ENCODE data around the gene GRK4. TPM values are rescaled to one million over a fixed set of nuclear protein-coding genes. Genes with fewer than 3 reads are reported as not detected.
A peak's percentile ranks its signal among the peaks of the same experiment; 100 is the strongest.

GRK4 gene
- total and polyA plus RNA-seq, 10 of the 15 experiments (the other 5 are each of a cell fraction or from before 2014, with no cell fraction given), result 1.1 to 4.0 (median 2.5) TPM

- H3K9ac ChIP-seq (ENCODE audit: control insufficient read depth, insufficient read depth, low read length), result no peak overlapping the region
- DNase-seq (ENCODE audit: low read depth, low spot score), result no peak
- no peaks in the 10 kb centered on the region for H3K9me3 ChIP-seq (replicated peaks; ENCODE audit: control insufficient read depth, insufficient read depth, low read length)
- intact Hi-C loops (cut with micrococcal nuclease; ENCODE audit: unreplicated experiment) (no loop called here), in situ Hi-C loops (cut with MboI) (no loop called here)
- no peaks in the 10 kb centered on the region for H3K79me2 ChIP-seq (ENCODE audit: control insufficient read depth, insufficient read depth, low read length)
- H3K4me2 ChIP-seq (ENCODE audit: control insufficient read depth, insufficient read depth), result no peak overlapping the region
- H4K20me1 ChIP-seq (ENCODE audit: control insufficient read depth, insufficient read depth), result no peaks in the 10 kb centered on the region
- H3K4me1 ChIP-seq (ENCODE audit: control insufficient read depth, insufficient read depth, low read length), result peaks cover 48% of the 10 kb centered on the region
- no TSS peak for BruUV-seq (replicated peaks)
- no peaks in the 10 kb centered on the region for H3K27me3 ChIP-seq (replicated peaks in 1 of 2; ENCODE audit: control insufficient read depth in 2 of 2, insufficient read depth in 2 of 2, low read length in 1 of 2)
- RAD21 ChIA-PET (ENCODE audit: unreplicated experiment), result no interaction called here
- H3K27ac ChIP-seq (ENCODE audit: control insufficient read depth, insufficient read depth), result no peak overlapping the region
- POLR2A ChIA-PET, result no interaction called here
- H2AFZ ChIP-seq (ENCODE audit: control insufficient read depth, low read depth, low read length), result no peak overlapping the region
- 71% methylated on average over 4 of the region's 4 CpGs for WGBS (ENCODE audit: insufficient coverage, insufficient replicate concordance, low lambda C conversion rate, missing lambda C conversion rate)
- no peak overlapping the region for H3K4me3 ChIP-seq
- ATAC-seq, result no peak
- no peaks in the 10 kb centered on the region for H3K36me3 ChIP-seq (ENCODE audit: control insufficient read depth in 2 of 2, insufficient read depth in 2 of 2, low read length in 1 of 2)
- FAIRE-seq, result no peak
- CTCF ChIA-PET, result interaction anchor here (0.7 kb wide), 1 partner anchor 17 kb away, joined by 3 read pairs; no protein-coding TSS in a partner anchor
- SMC1A ChIA-PET (ENCODE audit: uncharacterized antibody, unreplicated experiment), result interaction anchor here (0.6 to 1.2 kb wide), 2 partner anchors 10 to 68 kb away, joined by 3 to 5 read pairs; no protein-coding TSS in a partner anchor
- TF ChIP-seq SMAD1 (IDR thresholded peaks at IDR 0.05; ENCODE audit: low read depth, partially characterized antibody) (no peak), CHD2 (IDR thresholded peaks at IDR 0.05; ENCODE audit: borderline replicate concordance, low read depth, low read length) (no peak), RBBP5 (conservative IDR thresholded peaks at IDR 0.05) (no peak), PKNOX1 (IDR thresholded peaks at IDR 0.05) (no peak), ZNF217 (IDR thresholded peaks at IDR 0.05) (no peak), ZBED1 (IDR thresholded peaks at IDR 0.05; ENCODE audit: borderline replicate concordance) (no peak)
These were observed 54.1 kb downstream of the GRK4 start for GRCh38 chr4:3017504-3017903.

DNA sequence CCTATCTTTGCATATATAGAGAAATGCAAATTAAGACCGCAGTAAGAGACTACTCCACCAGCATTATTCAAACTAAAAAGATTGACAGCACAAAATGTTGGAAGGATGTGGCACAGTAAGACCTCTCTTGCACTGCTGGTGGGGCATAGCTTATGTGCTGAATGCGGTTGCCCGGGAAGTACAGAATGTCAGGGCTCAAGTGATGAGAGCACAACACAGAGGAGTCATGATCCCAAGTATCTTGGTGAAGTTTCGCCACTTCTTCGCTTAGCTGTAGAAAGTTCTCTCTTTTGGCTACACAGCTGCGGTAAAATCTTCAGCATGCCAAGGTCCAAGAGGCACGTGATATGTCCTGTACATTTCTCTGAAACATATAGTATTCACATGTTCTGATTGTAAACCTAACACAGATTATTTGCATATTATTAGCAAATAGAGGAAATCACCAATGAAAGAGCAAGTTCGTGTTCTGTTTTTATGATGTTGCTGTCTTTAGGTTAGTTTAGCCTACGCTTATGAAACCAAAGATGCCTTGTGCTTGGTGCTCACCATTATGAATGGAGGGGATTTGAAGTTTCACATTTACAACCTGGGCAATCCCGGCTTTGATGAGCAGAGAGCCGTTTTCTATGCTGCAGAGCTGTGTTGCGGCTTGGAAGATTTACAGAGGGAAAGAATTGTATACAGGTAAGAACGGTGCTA, 55.9 kb downstream of the GRK4 start:
- in situ Hi-C loops (cut with MboI) (no loop called here), intact Hi-C loops (cut with micrococcal nuclease; ENCODE audit: unreplicated experiment) (no loop called here)
- Histone ChIP-seq H3K4me3 (no peak overlapping the region), H3K27ac (ENCODE audit: control insufficient read depth, insufficient read depth) (no peak overlapping the region), H3K27me3 (replicated peaks in 1 of 2; ENCODE audit: control insufficient read depth in 2 of 2, insufficient read depth in 2 of 2, low read length in 1 of 2) (no peaks in the 10 kb centered on the region), H3K9ac (ENCODE audit: control insufficient read depth, insufficient read depth, low read length) (no peak overlapping the region), H3K4me1 (ENCODE audit: control insufficient read depth, insufficient read depth, low read length) (peaks cover 35% of the 10 kb centered on the region), H3K4me2 (ENCODE audit: control insufficient read depth, insufficient read depth) (no peak overlapping the region; the same call in 1 of the 2 replicates), H3K79me2 (ENCODE audit: control insufficient read depth, insufficient read depth, low read length) (no peaks in the 10 kb centered on the region), H2AFZ (ENCODE audit: control insufficient read depth, low read depth, low read length) (no peak overlapping the region), H3K36me3 (ENCODE audit: control insufficient read depth in 2 of 2, insufficient read depth in 2 of 2, low read length in 1 of 2) (no peaks in the 10 kb centered on the region), H4K20me1 (ENCODE audit: control insufficient read depth, insufficient read depth) (no peaks in the 10 kb centered on the region), H3K9me3 (replicated peaks; ENCODE audit: control insufficient read depth, insufficient read depth, low read length) (peaks cover 8% of the 10 kb centered on the region; the same call in 2 of the 3 replicates)
- ChIA-PET RAD21 (ENCODE audit: unreplicated experiment) (no interaction called here), SMC1A (ENCODE audit: uncharacterized antibody, unreplicated experiment) (no interaction called here), CTCF (interaction anchor here (1.2 to 1.6 kb wide), 2 partner anchors 9 to 41 kb away, joined by 3 read pairs; no protein-coding TSS in a partner anchor), POLR2A (no interaction called here)
- ATAC-seq, result peak; percentile 75
- FAIRE-seq, result peak; percentile 79
- no peak for DNase-seq (ENCODE audit: low read depth, low spot score)
- BruUV-seq (replicated peaks), result no TSS peak
- 23% methylated on average over 13 of the region's 13 CpGs for WGBS (ENCODE audit: insufficient coverage, insufficient replicate concordance, low lambda C conversion rate, missing lambda C conversion rate)
- TF ChIP-seq BCL11A (IDR thresholded peaks at IDR 0.05; ENCODE audit: low read depth, low read length) (no peak), NFXL1 (IDR thresholded peaks at IDR 0.05; ENCODE audit: borderline replicate concordance) (no peak), MAX (IDR thresholded peaks at IDR 0.05; ENCODE audit: low read depth, low read length) (no peak), RCOR1 (conservative IDR thresholded peaks at IDR 0.05; ENCODE audit: low read depth, low read length) (no peak), ESRRA (IDR thresholded peaks at IDR 0.05; ENCODE audit: low read length) (no peak), SUPT20H (IDR thresholded peaks at IDR 0.05; ENCODE audit: borderline replicate concordance, control insufficient read depth, low read depth, low read length) (no peak), SREBF1 (IDR thresholded peaks at IDR 0.05; ENCODE audit: low read length) (no peak), SMAD5 (IDR thresholded peaks at IDR 0.05; ENCODE audit: low read depth) (no peak)
